WTC11 (cell line): ENCODE results near the gene PFDN2. TPM values are rescaled to one million over a fixed set of nuclear protein-coding genes. Genes with fewer than 3 reads are reported as not detected.
A peak's percentile ranks its signal among the peaks of the same experiment; 100 is the strongest.
"Not testable (repeated sequence)": the region's sequence is repeated elsewhere in the genome, so short reads cannot be mapped to it uniquely, and the experiment has no call there.

ENCODE experiments used
- ATAC-seq: fragments of 200-7000 bp; cut with Tn5 transposase; 2 replicates; pipeline ENCODE4 v1.10.0; 2021; ENCODE audit warnings: mild to moderate bottlenecking, moderate library complexity
- CTCF ChIA-PET: fragments of 300-600 bp; sonication (Branson Sonifier 250); formaldehyde crosslinking; loops from one replicate; lab custom pipeline; 2021; ENCODE audit warnings: antibody characterized with exemption; lab: Charles Lee
- POLR2A ChIA-PET: fragments of 350-600 bp; sonication (Branson Sonifier 250); formaldehyde crosslinking; loops from one replicate; lab custom pipeline; 2021; ENCODE audit warnings: antibody characterized with exemption; lab: Charles Lee
- DNase-seq: peaks from one replicate; pipeline ENCODE4 v3.0.0; 2021; ENCODE audit warnings: low spot score
- H3K27ac Mint-ChIP-seq: 2 replicates; pipeline ENCODE4 v1.8.0; 2021; ENCODE audit warnings: mixed read lengths
- H3K27me3 Mint-ChIP-seq: 2 replicates; pipeline ENCODE4 v1.8.0; 2021; ENCODE audit warnings: low read depth, mild to moderate bottlenecking, moderate library complexity, mixed read lengths
- H3K36me3 Mint-ChIP-seq: 2 replicates; pipeline ENCODE4 v1.8.0; 2021; ENCODE audit warnings: mixed read lengths
- H3K4me1 Mint-ChIP-seq: 2 replicates; pipeline ENCODE4 v1.8.0; 2022; ENCODE audit warnings: mixed read lengths
- H3K4me3 Mint-ChIP-seq: 2 replicates; pipeline ENCODE4 v1.8.0; 2021; ENCODE audit warnings: mild to moderate bottlenecking, moderate library complexity, mixed read lengths
- H3K9me3 Mint-ChIP-seq: 2 replicates; pipeline ENCODE4 v1.8.0; 2021; ENCODE audit warnings: mixed read lengths
- ATF1 ChIP-seq: sonication (generic); formaldehyde crosslinking; IDR thresholded peaks from 2 replicates; pipeline ENCODE4 v1.8.1; 2023; ENCODE audit warnings: mild to moderate bottlenecking, moderate library complexity, missing genetic modification reagents
- ATF2 ChIP-seq: sonication (generic); formaldehyde crosslinking; IDR thresholded peaks from 2 replicates; pipeline ENCODE4 v1.8.1; 2022; ENCODE audit warnings: low read depth, missing genetic modification reagents, borderline replicate concordance
- ETV6 ChIP-seq: sonication (generic); formaldehyde crosslinking; IDR thresholded peaks from 2 replicates; pipeline ENCODE4 v1.8.1; 2022; ENCODE audit warnings: mild to moderate bottlenecking, missing genetic modification reagents
- FOXJ3 ChIP-seq: sonication (generic); formaldehyde crosslinking; IDR thresholded peaks from 2 replicates; pipeline ENCODE4 v1.9.0; 2021; ENCODE audit warnings: missing genetic modification reagents, mild to moderate bottlenecking, borderline replicate concordance
- GABPB1 ChIP-seq: sonication (generic); formaldehyde crosslinking; IDR thresholded peaks from 2 replicates; pipeline ENCODE4 v1.8.1; 2023; ENCODE audit warnings: mild to moderate bottlenecking, missing genetic modification reagents
- GRHL2 ChIP-seq: fragments of 250-450 bp; sonication (Bioruptor Pico); IDR thresholded peaks from 2 replicates; pipeline ENCODE4 v1.8.0; 2022; ENCODE audit warnings: mild to moderate bottlenecking, moderate library complexity; ENCODE audit not compliant: insufficient replicate concordance, severe bottlenecking
- GTF2I ChIP-seq: fragments of 250-450 bp; sonication (Bioruptor Pico); conservative IDR thresholded peaks from 2 replicates; pipeline ENCODE4 v1.4.0; 2021; ENCODE audit warnings: mild to moderate bottlenecking
- HMGA2 ChIP-seq: fragments of 250-450 bp; sonication (Bioruptor Pico); IDR thresholded peaks from 2 replicates; pipeline ENCODE4 v1.4.0; 2021; ENCODE audit warnings: mild to moderate bottlenecking, moderate library complexity
- HMGXB4 ChIP-seq: sonication (generic); formaldehyde crosslinking; IDR thresholded peaks from 2 replicates; pipeline ENCODE4 v1.8.1; 2023; ENCODE audit warnings: mild to moderate bottlenecking, moderate library complexity, missing genetic modification reagents
- JAZF1 ChIP-seq: fragments of 250-450 bp; sonication (Bioruptor Pico); IDR thresholded peaks from 2 replicates; pipeline ENCODE4 v1.9.0; 2021; ENCODE audit warnings: moderate library complexity, mild to moderate bottlenecking, inconsistent platforms
- NFE2L1 ChIP-seq: sonication (generic); formaldehyde crosslinking; IDR thresholded peaks from 2 replicates; pipeline ENCODE4 v1.8.1; 2023; ENCODE audit warnings: missing genetic modification reagents
- NR1H2 ChIP-seq: sonication (generic); formaldehyde crosslinking; IDR thresholded peaks from 2 replicates; pipeline ENCODE4 v1.9.0; 2021; ENCODE audit warnings: mild to moderate bottlenecking, moderate library complexity, missing genetic modification reagents
- USF1 ChIP-seq: sonication (generic); formaldehyde crosslinking; IDR thresholded peaks from 2 replicates; pipeline ENCODE4 v1.8.0; 2022; ENCODE audit warnings: mild to moderate bottlenecking, missing genetic modification reagents
- ZNF121 ChIP-seq: sonication (generic); formaldehyde crosslinking; IDR thresholded peaks from 2 replicates; pipeline ENCODE4 v1.8.0; 2023; ENCODE audit warnings: missing genetic modification reagents
- ZNF416 ChIP-seq: fragments of 250-450 bp; sonication (Bioruptor Pico); IDR thresholded peaks from 2 replicates; pipeline ENCODE4 v1.9.0; 2021; ENCODE audit warnings: mild to moderate bottlenecking, inconsistent platforms
- ZNF423 ChIP-seq: fragments of 250-450 bp; sonication (Bioruptor Pico); IDR thresholded peaks from 2 replicates; pipeline ENCODE4 v2.1.2; 2022; ENCODE audit warnings: mild to moderate bottlenecking, moderate library complexity
- total RNA-seq: library from RNA; stranded (reverse); gene quantifications from 3 replicates; pipeline ENCODE4 v1.2.3, GENCODE V29; 2021
- TF ChIP-seq, protein P1 (sequence below): fragments of 250-450 bp; sonication (Bioruptor Pico); IDR thresholded peaks from 2 replicates; pipeline ENCODE4 v2.1.2; 2022; ENCODE audit warnings: mild to moderate bottlenecking, moderate library complexity
- TF ChIP-seq, protein P2 (sequence below): sonication (generic); formaldehyde crosslinking; IDR thresholded peaks from 2 replicates; pipeline ENCODE4 v1.8.0; 2023; ENCODE audit warnings: missing genetic modification reagents, mild to moderate bottlenecking, borderline replicate concordance

The PFDN2 gene
- total RNA-seq, 1 experiment from 2014 or later, result 92.6 TPM

GRCh38 chr1:161066694-161067093, 51.1 kb downstream of the PFDN2 start:
- H3K4me3 Mint-ChIP-seq, result no peak overlapping the region
- no peak for ATAC-seq
- POLR2A ChIA-PET, result no interaction called here
- no peaks in the 10 kb centered on the region for H3K9me3 Mint-ChIP-seq
- TF ChIP-seq ZNF423 (no peak), ATF1 (no peak), ATF2 (CRISPR knock-in tag) (no peak), GABPB1 (no peak), HMGXB4 (CRISPR knock-in tag) (no peak), HMGA2 (CRISPR knock-in tag) (no peak), FOXJ3 (CRISPR knock-in tag) (no peak)
- DNase-seq, result no peak
- H3K4me1 Mint-ChIP-seq, result peaks cover 33% of the 10 kb centered on the region
- peaks cover 4% of the 10 kb centered on the region; the same call in 1 of the 2 replicates for H3K27me3 Mint-ChIP-seq
- CTCF ChIA-PET, result no interaction called here
- no peak overlapping the region for H3K27ac Mint-ChIP-seq
- no peaks in the 10 kb centered on the region for H3K36me3 Mint-ChIP-seq

GRCh38 chr1:161065681-161066080, 52.2 kb downstream of the PFDN2 start:
- DNase-seq, ATAC-seq, H3K27me3 Mint-ChIP-seq, H3K27ac Mint-ChIP-seq, H3K4me3 Mint-ChIP-seq, H3K36me3 Mint-ChIP-seq, H3K9me3 Mint-ChIP-seq: not testable (repeated sequence)
- ChIA-PET POLR2A (interaction anchor here (0.7 kb wide), 1 partner anchor 16 kb away, joined by 5 read pairs; no protein-coding TSS in a partner anchor), CTCF (interaction anchor here (0.6 to 1.1 kb wide), 3 partner anchors 14 to 100 kb away, joined by 3 read pairs; partner anchors contain the start of gene PPOX)
- H3K4me1 Mint-ChIP-seq, result peaks cover 33% of the 10 kb centered on the region

- CTCF ChIA-PET, result interaction anchor here (1.5 kb wide), 1 partner anchor 34 kb away, joined by 4 read pairs; no protein-coding TSS in a partner anchor
- H3K9me3 Mint-ChIP-seq, POLR2A ChIA-PET, ATAC-seq, DNase-seq, H3K36me3 Mint-ChIP-seq, H3K27ac Mint-ChIP-seq, H3K27me3 Mint-ChIP-seq: not testable (repeated sequence)
- peaks cover 28% of the 10 kb centered on the region for H3K4me1 Mint-ChIP-seq
- H3K4me3 Mint-ChIP-seq, result peak overlapping the region; percentile 20
Observed at GRCh38 chr1:161063936-161064335, 53.9 kb downstream of the PFDN2 start.

DNA sequence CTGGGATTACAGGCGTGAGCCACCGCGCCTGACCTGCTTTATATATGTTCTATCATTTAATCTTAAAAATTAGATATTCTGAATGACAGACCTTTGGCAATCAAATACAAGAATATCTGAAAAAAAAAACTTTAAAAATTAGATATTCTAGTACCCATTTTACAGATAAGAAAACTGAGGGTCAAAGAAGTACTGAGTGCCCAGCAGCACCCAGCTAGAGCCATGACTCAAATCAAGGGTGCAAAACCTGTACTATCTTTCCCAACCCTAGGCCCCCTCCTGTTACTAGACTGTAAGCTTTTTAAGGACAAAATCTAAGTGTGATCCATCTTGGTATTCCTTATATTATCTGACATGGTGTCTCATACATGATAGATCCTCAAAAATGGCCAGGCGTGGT, 56.4 kb downstream of the PFDN2 start:
- POLR2A ChIA-PET, result no interaction called here
- H3K4me1 Mint-ChIP-seq, result peaks cover 18% of the 10 kb centered on the region
- no peak for TF ChIP-seq ZNF416 (CRISPR knock-in tag)
- TF ChIP-seq GRHL2, result no peak
- no peak for TF ChIP-seq JAZF1 (CRISPR knock-in tag)
- no peak for TF ChIP-seq USF1 (CRISPR knock-in tag)
- TF ChIP-seq, protein P1, sequence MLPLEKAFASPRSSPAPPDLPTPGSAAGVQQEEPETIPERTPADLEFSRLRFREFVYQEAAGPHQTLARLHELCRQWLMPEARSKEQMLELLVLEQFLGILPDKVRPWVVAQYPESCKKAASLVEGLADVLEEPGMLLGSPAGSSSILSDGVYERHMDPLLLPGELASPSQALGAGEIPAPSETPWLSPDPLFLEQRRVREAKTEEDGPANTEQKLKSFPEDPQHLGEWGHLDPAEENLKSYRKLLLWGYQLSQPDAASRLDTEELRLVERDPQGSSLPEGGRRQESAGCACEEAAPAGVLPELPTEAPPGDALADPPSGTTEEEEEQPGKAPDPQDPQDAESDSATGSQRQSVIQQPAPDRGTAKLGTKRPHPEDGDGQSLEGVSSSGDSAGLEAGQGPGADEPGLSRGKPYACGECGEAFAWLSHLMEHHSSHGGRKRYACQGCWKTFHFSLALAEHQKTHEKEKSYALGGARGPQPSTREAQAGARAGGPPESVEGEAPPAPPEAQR (CRISPR knock-in tag), result no peak
- no peak for TF ChIP-seq ETV6 (CRISPR knock-in tag)
- TF ChIP-seq ATF1, result no peak
- TF ChIP-seq ZNF121 (CRISPR knock-in tag), result no peak
- no peak for TF ChIP-seq NFE2L1 (CRISPR knock-in tag)
- TF ChIP-seq, protein P2, sequence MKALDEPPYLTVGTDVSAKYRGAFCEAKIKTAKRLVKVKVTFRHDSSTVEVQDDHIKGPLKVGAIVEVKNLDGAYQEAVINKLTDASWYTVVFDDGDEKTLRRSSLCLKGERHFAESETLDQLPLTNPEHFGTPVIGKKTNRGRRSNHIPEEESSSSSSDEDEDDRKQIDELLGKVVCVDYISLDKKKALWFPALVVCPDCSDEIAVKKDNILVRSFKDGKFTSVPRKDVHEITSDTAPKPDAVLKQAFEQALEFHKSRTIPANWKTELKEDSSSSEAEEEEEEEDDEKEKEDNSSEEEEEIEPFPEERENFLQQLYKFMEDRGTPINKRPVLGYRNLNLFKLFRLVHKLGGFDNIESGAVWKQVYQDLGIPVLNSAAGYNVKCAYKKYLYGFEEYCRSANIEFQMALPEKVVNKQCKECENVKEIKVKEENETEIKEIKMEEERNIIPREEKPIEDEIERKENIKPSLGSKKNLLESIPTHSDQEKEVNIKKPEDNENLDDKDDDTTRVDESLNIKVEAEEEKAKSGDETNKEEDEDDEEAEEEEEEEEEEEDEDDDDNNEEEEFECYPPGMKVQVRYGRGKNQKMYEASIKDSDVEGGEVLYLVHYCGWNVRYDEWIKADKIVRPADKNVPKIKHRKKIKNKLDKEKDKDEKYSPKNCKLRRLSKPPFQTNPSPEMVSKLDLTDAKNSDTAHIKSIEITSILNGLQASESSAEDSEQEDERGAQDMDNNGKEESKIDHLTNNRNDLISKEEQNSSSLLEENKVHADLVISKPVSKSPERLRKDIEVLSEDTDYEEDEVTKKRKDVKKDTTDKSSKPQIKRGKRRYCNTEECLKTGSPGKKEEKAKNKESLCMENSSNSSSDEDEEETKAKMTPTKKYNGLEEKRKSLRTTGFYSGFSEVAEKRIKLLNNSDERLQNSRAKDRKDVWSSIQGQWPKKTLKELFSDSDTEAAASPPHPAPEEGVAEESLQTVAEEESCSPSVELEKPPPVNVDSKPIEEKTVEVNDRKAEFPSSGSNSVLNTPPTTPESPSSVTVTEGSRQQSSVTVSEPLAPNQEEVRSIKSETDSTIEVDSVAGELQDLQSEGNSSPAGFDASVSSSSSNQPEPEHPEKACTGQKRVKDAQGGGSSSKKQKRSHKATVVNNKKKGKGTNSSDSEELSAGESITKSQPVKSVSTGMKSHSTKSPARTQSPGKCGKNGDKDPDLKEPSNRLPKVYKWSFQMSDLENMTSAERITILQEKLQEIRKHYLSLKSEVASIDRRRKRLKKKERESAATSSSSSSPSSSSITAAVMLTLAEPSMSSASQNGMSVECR (CRISPR knock-in tag), result no peak
- no peak for TF ChIP-seq NR1H2 (CRISPR knock-in tag)
- no peak for TF ChIP-seq ATF2 (CRISPR knock-in tag)
- TF ChIP-seq GTF2I (CRISPR knock-in tag), result no peak
- TF ChIP-seq, all 79 proteins: peak for 0
- CTCF ChIA-PET, result interaction anchor here (0.6 to 2.1 kb wide), 5 partner anchors 11 to 144 kb away, joined by 3 to 6 read pairs (median 3); partner anchors contain the start of gene TSTD1
- H3K27ac Mint-ChIP-seq, result no peak overlapping the region
- H3K4me3 Mint-ChIP-seq, result no peak overlapping the region
- no peaks in the 10 kb centered on the region for H3K27me3 Mint-ChIP-seq
- no peaks in the 10 kb centered on the region for H3K9me3 Mint-ChIP-seq
- no peak for DNase-seq
- no peak for ATAC-seq
- no peaks in the 10 kb centered on the region for H3K36me3 Mint-ChIP-seq
